NCI-H2029 treated with DMSO at 0.1 percent for 48 hours (cell line): ENCODE measurements around the gene PCSK1.

ENCODE experiments used
- DNase-seq: peaks from one replicate; lab custom pipeline; 2025; lab: John Stamatoyannopoulos, UW

PCSK1 gene

DNA sequence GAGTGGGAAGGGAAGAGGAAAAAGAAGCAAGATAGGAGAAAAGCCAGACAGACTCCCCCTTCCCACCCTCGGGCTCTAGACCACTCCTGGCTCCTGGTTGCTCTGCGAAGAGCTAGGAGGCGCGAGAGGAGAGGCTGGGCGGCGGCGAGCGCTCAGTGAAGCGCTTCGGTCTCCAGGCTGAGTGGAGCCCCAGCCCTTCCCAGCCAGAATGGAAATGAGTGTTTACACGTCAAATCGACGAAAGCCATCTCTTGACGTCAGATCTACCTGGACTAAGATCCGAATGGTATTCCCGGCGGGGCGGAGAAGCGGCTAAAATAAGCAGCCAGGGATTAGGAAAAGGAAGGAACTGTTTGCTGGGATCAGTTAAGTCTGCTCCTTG, at the start of gene PCSK1:
PCSK1 (minus strand) TSS at position 183 of the 382 bp plus-strand sequence. CDS start 206 bp downstream, outside the sequence.
- DNase-seq: peak; percentile 98

DNA sequence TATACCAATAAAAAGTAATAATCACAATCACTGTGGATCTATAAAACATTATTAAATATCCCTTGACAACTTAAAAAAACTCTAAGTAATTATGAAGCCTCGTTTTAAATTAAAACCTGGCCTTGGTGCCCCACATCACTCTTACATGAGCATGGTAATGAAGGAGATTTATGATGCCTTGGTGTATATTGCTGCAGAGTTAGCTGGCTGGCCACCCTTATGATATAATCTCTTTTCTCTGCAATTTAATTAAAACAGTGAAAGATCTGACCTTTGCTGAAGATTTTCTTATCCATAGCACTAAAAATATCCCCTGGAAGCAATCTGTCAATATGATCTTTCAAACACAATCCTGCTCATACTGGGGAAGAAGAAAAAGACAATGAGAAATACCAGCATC, 48.8 kb upstream of the PCSK1 start:
- DNase-seq: no peak

GRCh38 chr5:96481009-96481786, 48.1 kb upstream of the PCSK1 start:
- no peak for DNase-seq

DNA sequence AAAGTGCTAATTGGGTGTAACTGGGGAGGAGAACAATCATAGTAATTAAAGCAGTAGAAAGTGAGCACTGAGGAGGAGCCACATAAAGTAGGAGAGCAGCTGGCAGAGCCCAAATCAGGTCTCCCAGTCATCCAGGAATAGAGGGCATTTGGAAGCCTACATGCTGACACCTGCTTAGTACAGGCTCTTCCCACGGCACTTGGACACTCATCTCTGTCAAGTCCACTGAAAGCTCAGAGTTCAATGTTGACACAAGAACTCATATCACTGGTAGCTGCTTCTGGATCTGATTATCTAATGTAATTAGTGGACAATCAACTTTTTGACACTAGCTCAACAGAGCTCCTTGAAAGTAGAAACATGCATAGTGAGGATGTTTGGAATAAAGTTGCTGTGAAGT, 45.9 kb upstream of the PCSK1 start:
- DNase-seq: no peak

DNA sequence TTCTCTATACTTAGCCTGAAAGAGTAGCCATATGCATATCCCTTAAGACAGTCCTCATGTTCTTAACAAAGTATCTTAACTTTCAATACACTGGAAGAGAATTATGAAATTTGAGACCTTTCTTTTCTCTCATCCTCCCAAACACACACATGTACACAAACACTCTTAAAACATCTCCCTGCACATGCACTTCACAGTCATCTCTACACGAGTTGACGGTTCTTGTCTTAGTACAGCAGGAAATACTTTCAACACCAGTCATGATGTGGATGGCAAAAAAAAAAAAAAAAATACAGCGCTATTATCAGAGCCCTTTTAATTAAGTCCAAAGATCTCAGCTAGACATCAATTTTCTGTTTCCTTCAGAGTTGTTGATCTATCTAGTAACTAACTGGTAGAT, 43.6 kb upstream of the PCSK1 start:
- DNase-seq: no peak

DNA sequence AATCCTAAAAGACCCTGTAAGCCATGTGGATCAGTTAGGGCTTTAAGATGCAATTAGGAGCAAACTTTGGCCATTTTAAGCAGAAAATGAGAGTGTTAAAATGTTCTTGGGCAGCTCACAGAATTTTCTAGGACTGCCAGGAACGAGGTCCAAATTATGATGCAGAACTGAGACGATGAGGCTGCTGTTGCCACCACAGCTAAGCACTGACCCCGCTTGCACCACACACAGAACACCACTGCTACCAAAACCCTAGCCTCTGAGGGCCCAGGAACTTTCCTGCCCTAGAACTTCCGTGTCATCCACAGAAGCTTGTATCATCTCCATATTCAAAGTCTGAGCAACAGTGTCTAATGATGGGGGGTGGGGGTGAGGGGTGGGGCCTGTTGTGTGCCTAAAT, 41.0 kb upstream of the PCSK1 start:
- no peak for DNase-seq

GRCh38 chr5:96473155-96473554, 40.1 kb upstream of the PCSK1 start:
- DNase-seq: no peak

DNA sequence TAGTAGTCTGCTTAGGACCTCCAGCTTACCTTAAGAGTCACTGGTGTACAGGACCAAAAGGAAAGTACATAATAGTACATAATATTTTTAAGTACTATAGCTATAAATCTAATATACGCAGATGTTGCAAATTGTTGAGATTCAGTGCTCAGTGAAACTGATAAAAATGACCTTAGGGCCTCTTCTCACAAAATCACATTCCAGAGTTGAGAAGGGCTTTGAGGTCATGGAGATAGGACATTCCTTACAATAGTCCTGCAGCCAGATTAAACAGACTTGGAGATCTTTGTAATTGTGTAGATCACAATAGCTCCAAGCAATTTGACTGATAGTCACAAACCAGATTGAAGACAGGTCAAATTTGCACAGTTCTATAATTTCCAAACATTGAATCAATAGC, 37.7 kb upstream of the PCSK1 start:
- DNase-seq: no peak

- DNase-seq: no peak
Observed at GRCh38 chr5:96468956-96469355, 35.9 kb upstream of the PCSK1 start.

GRCh38 chr5:96463091-96463490, 30.0 kb upstream of the PCSK1 start:
- DNase-seq: peak; percentile 54

GRCh38 chr5:96459313-96460121, 26.5 kb upstream of the PCSK1 start:
- DNase-seq: peak; percentile 93

GRCh38 chr5:96458176-96458575, 25.1 kb upstream of the PCSK1 start:
- DNase-seq: no peak

- no peak for DNase-seq
Observed at GRCh38 chr5:96455789-96456188, 22.7 kb upstream of the PCSK1 start.

GRCh38 chr5:96453394-96453793, 20.3 kb upstream of the PCSK1 start:
- DNase-seq: no peak

DNA sequence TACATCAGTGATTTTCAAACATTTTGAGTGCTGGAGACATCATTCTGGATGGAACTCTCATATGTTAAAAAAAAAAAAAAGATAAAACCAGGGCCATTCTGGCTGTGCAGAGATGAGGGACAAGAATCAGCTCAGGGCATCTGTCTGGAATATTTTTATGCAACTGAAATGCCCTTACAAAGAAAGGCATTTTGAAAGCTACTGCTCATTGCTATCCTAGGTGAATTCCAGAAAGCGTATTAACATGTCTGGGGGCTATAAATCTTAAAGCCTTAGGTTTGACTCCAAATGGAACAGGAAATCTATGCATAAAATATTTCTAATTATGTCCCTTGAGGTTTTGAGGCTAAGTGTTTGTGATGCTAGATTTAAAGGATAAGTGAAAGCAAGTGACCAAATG, 14.9 kb upstream of the PCSK1 start:
- DNase-seq: no peak

DNA sequence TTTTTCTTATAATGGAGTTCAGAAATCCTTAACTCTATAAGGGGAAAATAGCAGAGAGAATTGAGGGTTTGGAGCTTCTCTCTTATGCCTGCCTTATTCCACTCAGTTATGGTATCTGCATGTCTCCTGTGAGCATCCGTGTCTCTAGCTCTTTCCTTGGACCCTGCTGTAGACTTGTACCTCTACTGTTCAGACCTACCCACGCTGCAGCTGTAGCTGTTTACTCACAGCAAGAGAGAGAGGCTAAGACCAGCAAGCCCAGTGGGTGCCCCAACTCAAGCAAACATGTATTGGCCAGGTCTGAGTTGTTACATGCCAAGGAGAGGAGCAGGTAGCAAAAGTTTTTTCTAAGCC, 7.1 kb upstream of the PCSK1 start:
- DNase-seq: no peak

- no peak for DNase-seq
Observed at GRCh38 chr5:96439477-96440184, 6.6 kb upstream of the PCSK1 start.

DNA sequence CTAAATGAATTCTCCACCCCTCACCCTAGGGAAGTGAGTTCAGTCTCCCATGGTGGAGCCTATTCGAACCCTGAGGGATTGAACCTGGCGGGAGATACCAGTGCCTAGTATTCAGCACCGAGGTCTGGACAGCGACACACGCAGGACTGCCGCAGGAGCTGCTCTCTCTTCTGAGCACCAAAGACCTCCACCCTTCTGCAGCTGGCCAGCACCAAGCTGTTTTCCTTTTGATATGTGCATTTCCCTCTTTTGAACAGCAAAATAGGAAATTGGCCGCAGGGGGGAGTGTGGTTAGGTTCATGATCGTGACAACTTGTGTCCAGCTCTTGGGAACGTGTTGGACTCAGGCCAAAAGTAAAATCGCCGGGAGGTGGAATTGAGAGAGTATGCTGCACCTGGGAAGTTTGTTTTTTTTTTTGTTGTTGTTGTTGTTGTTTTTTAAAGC, 1.2 kb upstream of the PCSK1 start:
- DNase-seq: peak; percentile 94

DNA sequence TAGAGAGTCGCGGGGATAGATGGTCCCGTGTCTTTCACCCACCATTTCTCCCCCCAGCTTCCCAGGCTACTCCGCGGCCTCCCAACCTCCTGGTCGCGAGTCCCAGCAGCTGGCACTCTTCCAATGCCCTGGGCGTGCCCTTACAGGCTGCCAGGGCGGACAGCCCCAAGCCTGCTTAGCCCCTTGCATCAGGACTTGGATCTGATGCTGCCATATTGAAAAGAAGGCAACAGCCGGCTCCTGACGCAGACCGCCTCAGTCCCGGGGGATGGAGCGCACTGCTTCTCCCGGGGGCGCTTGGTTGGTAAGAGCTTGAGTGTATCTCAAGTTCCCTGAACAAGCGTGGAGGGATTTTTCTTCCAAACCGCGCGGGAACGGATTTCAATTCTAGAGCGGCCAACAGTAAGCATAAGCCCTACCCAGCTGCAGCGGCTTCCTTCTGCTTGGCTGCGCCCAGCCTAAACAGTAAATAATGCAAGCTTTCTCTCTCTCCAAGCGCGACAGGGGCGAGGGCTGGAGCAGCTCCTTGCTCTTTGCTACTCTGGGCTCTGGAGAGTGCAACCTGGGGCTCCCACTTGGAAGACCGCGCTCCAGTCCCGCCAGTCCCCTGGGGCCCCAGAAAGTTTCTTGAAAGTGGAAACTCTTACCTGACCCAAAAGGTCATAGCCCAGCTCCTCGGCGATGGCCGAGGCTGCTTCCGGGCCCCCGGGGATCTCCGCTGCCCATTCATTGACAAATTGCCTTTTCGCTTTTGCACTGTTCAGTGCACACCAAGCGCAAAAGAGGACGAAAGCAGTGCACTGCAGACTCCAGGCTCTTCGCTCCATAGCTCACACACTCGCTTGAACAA, 607 bp downstream of the PCSK1 start:
- peak; percentile 82 for DNase-seq

DNA sequence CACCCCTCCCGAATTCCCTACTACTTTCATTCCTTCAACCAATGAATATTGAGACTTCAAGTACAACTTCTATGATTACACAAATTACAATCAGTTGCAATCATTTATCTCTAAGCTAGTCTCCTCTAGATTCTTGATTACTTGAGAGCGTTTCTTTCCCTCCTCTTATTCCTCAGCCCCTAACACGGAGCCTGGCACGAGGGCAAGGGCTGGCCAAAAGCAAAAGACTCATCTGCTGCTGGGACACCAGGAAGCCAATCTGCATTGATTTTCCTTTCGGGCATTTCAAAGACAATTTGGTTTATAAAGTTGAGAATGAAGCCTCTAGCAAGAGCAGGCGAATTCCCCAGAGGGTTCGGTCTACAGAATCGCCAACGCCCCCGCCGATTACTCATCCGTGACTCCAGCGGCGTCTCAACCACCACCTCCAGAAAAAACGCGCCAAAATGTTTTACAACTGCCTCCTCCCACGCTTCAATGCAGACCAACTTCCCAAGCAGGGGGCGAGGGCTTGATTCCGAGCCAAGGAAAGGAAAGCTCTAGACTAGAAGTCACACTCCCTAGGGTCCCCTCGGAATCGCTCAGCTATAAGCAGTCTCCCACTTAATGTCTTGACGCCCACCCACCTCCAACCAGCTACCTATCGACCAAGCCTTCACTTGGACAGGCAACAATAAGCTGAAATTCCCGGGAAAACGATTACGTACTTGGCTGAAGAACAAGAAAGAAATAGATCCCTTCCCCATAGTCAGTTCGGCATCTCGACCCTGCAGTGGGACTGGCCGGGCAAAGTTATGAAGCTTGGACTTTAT, 1.5 kb downstream of the PCSK1 start:
- peak; percentile 88 for DNase-seq

DNA sequence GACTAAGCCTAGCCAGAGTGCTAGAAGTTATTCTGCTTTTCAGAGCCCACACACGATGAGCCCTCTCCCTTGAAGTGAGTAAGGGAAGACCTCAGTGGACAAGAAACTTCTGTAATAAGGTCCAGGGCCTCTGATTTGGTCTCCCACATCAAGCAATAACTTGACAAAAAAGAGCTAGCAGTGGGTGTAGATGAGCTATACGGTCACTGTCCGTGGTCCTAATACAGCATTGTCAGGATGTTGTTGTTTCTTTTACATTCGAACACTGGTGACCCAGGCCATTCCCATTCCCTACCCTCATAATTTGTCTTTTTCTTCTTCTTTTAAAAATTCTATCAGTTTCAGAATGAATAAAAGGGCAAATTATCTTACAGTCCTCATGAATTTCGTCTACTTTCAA, 5.2 kb downstream of the PCSK1 start:
- no peak for DNase-seq
